ENCODE results near the gene OSBPL10. TPM values are rescaled to one million over a fixed set of nuclear protein-coding genes. Genes with fewer than 3 reads are reported as not detected.

OSBPL10 gene
- total RNA-seq, 1 donor from 2014 or later: 45.4 TPM

- DNase-seq (ENCODE audit: low spot score): no peak
- Mint-ChIP-seq H3K27ac (ENCODE audit: unreplicated experiment) (peak overlapping the region; percentile 98), H3K27me3 (ENCODE audit: low read depth) (no peaks in the 10 kb centered on the region), H3K4me1 (ENCODE audit: low read depth) (peaks cover 61% of the 10 kb centered on the region), H3K4me3 (ENCODE audit: unreplicated experiment) (no peak overlapping the region), H3K36me3 (ENCODE audit: low read depth) (peaks cover 4% of the 10 kb centered on the region), H3K9me3 (ENCODE audit: low read depth) (no peaks in the 10 kb centered on the region)
- no peak for TF ChIP-seq CTCF (IDR thresholded peaks at IDR 0.05)
These were observed 13.5 kb downstream of the OSBPL10 start for GRCh38 chr3:31967592-31967991.

- Mint-ChIP-seq H3K36me3 (ENCODE audit: low read depth) (peaks cover 4% of the 10 kb centered on the region), H3K27me3 (ENCODE audit: low read depth) (no peaks in the 10 kb centered on the region), H3K4me3 (ENCODE audit: unreplicated experiment) (no peak overlapping the region), H3K4me1 (ENCODE audit: low read depth) (peaks cover 55% of the 10 kb centered on the region), H3K9me3 (ENCODE audit: low read depth) (no peaks in the 10 kb centered on the region), H3K27ac (ENCODE audit: unreplicated experiment) (peak overlapping the region; percentile 98)
- TF ChIP-seq CTCF (IDR thresholded peaks at IDR 0.05): no peak
- no peak for DNase-seq (ENCODE audit: low spot score)
These were observed 14.0 kb downstream of the OSBPL10 start for GRCh38 chr3:31966978-31967591.

- H3K4me3 Mint-ChIP-seq (ENCODE audit: unreplicated experiment): no peak overlapping the region
- DNase-seq (ENCODE audit: low spot score): no peak
- H3K9me3 Mint-ChIP-seq (ENCODE audit: low read depth): no peaks in the 10 kb centered on the region
- H3K27ac Mint-ChIP-seq (ENCODE audit: unreplicated experiment): peak overlapping the region; percentile 82
- H3K27me3 Mint-ChIP-seq (ENCODE audit: low read depth): no peaks in the 10 kb centered on the region
- H3K36me3 Mint-ChIP-seq (ENCODE audit: low read depth): peaks cover 4% of the 10 kb centered on the region
- peaks cover 60% of the 10 kb centered on the region for H3K4me1 Mint-ChIP-seq (ENCODE audit: low read depth)
- TF ChIP-seq CTCF (IDR thresholded peaks at IDR 0.05): no peak
These were observed 18.3 kb downstream of the OSBPL10 start for GRCh38 chr3:31962801-31963205.

- Mint-ChIP-seq H3K4me1 (ENCODE audit: low read depth) (peaks cover 52% of the 10 kb centered on the region), H3K27me3 (ENCODE audit: low read depth) (no peaks in the 10 kb centered on the region), H3K9me3 (ENCODE audit: low read depth) (peaks cover 1% of the 10 kb centered on the region), H3K36me3 (ENCODE audit: low read depth) (no peaks in the 10 kb centered on the region), H3K4me3 (ENCODE audit: unreplicated experiment) (peak overlapping the region; percentile 65), H3K27ac (ENCODE audit: unreplicated experiment) (peak overlapping the region; percentile 95)
- no peak for TF ChIP-seq CTCF (IDR thresholded peaks at IDR 0.05)
- DNase-seq (ENCODE audit: low spot score): no peak
These were observed 20.1 kb downstream of the OSBPL10 start for GRCh38 chr3:31960793-31961431.

- Mint-ChIP-seq H3K4me1 (ENCODE audit: low read depth) (peaks cover 52% of the 10 kb centered on the region), H3K27me3 (ENCODE audit: low read depth) (no peaks in the 10 kb centered on the region), H3K9me3 (ENCODE audit: low read depth) (peaks cover 9% of the 10 kb centered on the region), H3K4me3 (ENCODE audit: unreplicated experiment) (peak overlapping the region; percentile 65), H3K27ac (ENCODE audit: unreplicated experiment) (peak overlapping the region; percentile 95), H3K36me3 (ENCODE audit: low read depth) (peaks cover 3% of the 10 kb centered on the region)
- no peak for DNase-seq (ENCODE audit: low spot score)
- TF ChIP-seq CTCF (IDR thresholded peaks at IDR 0.05): no peak
These were observed 20.9 kb downstream of the OSBPL10 start for GRCh38 chr3:31959951-31960792.
